ENCODE results near the gene OTOG. TPM values are rescaled to one million over a fixed set of nuclear protein-coding genes. Genes with fewer than 3 reads are reported as not detected.

Gene OTOG
- total RNA-seq, 2 donors from 2014 or later, result not detected

GRCh38 chr11:17609291-17610084, 62.4 kb downstream of the OTOG start:
- TF ChIP-seq, protein P1, sequence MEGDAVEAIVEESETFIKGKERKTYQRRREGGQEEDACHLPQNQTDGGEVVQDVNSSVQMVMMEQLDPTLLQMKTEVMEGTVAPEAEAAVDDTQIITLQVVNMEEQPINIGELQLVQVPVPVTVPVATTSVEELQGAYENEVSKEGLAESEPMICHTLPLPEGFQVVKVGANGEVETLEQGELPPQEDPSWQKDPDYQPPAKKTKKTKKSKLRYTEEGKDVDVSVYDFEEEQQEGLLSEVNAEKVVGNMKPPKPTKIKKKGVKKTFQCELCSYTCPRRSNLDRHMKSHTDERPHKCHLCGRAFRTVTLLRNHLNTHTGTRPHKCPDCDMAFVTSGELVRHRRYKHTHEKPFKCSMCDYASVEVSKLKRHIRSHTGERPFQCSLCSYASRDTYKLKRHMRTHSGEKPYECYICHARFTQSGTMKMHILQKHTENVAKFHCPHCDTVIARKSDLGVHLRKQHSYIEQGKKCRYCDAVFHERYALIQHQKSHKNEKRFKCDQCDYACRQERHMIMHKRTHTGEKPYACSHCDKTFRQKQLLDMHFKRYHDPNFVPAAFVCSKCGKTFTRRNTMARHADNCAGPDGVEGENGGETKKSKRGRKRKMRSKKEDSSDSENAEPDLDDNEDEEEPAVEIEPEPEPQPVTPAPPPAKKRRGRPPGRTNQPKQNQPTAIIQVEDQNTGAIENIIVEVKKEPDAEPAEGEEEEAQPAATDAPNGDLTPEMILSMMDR (IDR thresholded peaks at IDR 0.05), result no peak
- Histone ChIP-seq H3K9ac (ENCODE audit: low read depth in 2 of 2, low read length in 2 of 2) (no peak overlapping the region), H3K27ac (no peak overlapping the region), H3K4me1 (no peaks in the 10 kb centered on the region), H3K27me3 (no peaks in the 10 kb centered on the region), H3K36me3 (no peaks in the 10 kb centered on the region), H3K9me3 (no peaks in the 10 kb centered on the region), H3K4me3 (no peak overlapping the region)
- intact Hi-C loops (cut with DNase I), result no loop called here
- peak; percentile 12 for DNase-seq

DNA sequence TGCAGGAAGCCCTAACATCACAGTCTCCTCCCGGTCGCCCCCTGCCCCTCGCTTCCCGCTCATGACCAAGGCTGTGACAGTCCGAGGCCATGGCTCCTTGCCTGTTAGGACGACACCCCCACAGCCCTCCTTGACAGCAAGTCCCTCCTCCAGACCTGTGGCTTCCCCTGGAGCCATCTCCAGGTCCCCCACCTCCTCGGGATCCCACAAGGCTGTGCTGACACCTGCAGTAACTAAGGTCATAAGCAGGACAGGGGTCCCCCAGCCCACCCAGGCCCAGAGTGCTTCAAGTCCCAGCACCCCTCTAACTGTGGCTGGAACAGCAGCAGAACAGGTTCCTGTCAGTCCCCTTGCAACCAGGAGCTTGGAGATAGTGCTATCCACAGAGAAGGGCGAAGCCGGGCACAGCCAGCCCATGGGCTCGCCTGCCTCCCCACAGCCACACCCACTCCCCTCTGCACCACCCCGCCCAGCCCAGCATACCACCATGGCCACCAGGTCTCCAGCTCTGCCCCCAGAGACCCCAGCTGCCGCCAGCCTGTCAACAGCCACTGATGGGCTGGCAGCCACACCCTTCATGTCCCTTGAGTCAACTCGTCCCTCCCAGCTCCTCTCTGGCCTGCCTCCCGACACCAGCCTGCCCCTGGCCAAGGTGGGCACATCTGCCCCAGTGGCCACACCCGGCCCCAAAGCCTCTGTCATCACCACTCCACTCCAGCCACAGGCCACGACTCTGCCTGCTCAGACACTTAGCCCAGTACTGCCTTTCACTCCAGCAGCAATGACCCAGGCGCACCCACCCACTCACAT, 63.2 kb downstream of the OTOG start:
- H3K4me1 ChIP-seq, result no peaks in the 10 kb centered on the region
- no peak overlapping the region for H3K27ac ChIP-seq
- intact Hi-C loops (cut with DNase I), result no loop called here
- peak; percentile 14 for DNase-seq
- TF ChIP-seq, protein P1 (IDR thresholded peaks at IDR 0.05), result no peak
- no peaks in the 10 kb centered on the region for H3K36me3 ChIP-seq
- H3K9ac ChIP-seq (ENCODE audit: low read depth in 2 of 2, low read length in 2 of 2), result no peak overlapping the region
- no peaks in the 10 kb centered on the region for H3K9me3 ChIP-seq
- no peaks in the 10 kb centered on the region for H3K27me3 ChIP-seq
- no peak overlapping the region for H3K4me3 ChIP-seq

- no peaks in the 10 kb centered on the region for H3K27me3 ChIP-seq
- no peaks in the 10 kb centered on the region for H3K9me3 ChIP-seq
- H3K4me3 ChIP-seq, result no peak overlapping the region
- no peak overlapping the region for H3K27ac ChIP-seq
- TF ChIP-seq, protein P1 (IDR thresholded peaks at IDR 0.05), result no peak
- intact Hi-C loops (cut with DNase I), result no loop called here
- H3K9ac ChIP-seq (ENCODE audit: low read depth in 2 of 2, low read length in 2 of 2), result no peak overlapping the region
- DNase-seq, result no peak
- no peaks in the 10 kb centered on the region for H3K36me3 ChIP-seq
- H3K4me1 ChIP-seq, result no peaks in the 10 kb centered on the region
Observed at GRCh38 chr11:17611049-17611448, 64.0 kb downstream of the OTOG start.

DNA sequence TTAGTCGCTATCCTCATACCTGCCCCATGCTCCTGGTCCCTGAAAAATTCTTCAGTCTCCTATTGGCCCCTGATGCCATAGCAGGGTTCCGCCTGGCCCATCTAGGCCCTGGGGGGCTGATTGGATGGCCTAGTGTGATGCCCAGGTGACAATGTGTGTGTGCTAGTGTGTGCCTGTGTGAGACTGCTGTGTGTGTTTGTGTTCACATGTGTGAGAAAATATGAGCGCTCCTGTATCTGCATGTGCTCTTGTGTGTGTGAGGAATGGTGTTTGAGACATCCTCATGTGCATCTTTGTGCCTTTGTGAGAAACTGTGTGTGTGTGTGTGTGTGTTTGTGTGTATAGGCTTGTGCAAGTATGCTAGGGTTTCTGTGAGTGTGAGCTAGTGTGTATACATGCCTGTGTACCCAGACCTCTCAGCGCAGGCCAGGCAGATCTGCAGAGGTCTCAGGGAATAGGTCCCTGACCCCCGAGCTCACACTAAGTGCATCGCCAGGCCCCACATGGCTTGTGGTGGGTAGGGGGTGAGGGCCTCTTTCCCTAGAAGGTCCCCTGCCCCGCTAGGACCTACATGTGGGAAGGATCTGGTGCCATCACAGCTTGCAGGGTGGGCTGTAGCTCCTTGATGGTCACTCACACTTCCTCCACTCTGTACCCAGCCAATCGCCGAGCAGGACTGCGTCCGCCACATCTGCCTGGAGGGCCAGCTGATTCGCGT, 64.6 kb downstream of the OTOG start:
- intact Hi-C loops (cut with DNase I), result no loop called here
- H3K4me1 ChIP-seq, result no peaks in the 10 kb centered on the region
- no peak for DNase-seq

More for the DNA sequence above, 64.6 kb downstream of the OTOG start:
- no peaks in the 10 kb centered on the region for H3K36me3 ChIP-seq
- H3K4me3 ChIP-seq, result no peak overlapping the region
- no peak overlapping the region for H3K27ac ChIP-seq
- no peaks in the 10 kb centered on the region for H3K9me3 ChIP-seq
- H3K27me3 ChIP-seq, result no peaks in the 10 kb centered on the region
- TF ChIP-seq, protein P1 (IDR thresholded peaks at IDR 0.05), result no peak
- H3K9ac ChIP-seq (ENCODE audit: low read depth in 2 of 2, low read length in 2 of 2), result no peak overlapping the region

Data from colonic mucosa (tissue), 4 donors.